ENCODE results near the gene UPK3BL1. TPM values are rescaled to one million over a fixed set of nuclear protein-coding genes. Genes with fewer than 3 reads are reported as not detected.
A peak's percentile ranks its signal among the peaks of the same experiment; 100 is the strongest.
"Not testable (repeated sequence)": the region's sequence is repeated elsewhere in the genome, so short reads cannot be mapped to it uniquely, and the experiment has no call there.

The UPK3BL1 gene
- total and polyA plus RNA-seq, 2 of the 13 experiments (the other 11 are each of a cell fraction or from before 2014, with no cell fraction given), result 6.3 to 13.8 TPM

- CTCF ChIA-PET (ENCODE audit: low intra/inter-chr PET ratio, low total read pairs); H2AFZ ChIP-seq (ENCODE audit: low read length); H3K4me3 ChIP-seq (replicated peaks in 1 of 3; ENCODE audit: insufficient read depth in 1 of 3, low read depth in 2 of 3, low read length in 3 of 3); H3K4me1 ChIP-seq (ENCODE audit: insufficient read depth, low read length); H3K36me3 ChIP-seq (replicated peaks in 1 of 2; ENCODE audit: control insufficient read depth in 1 of 2, insufficient read depth in 2 of 2, low read length in 2 of 2); FAIRE-seq; H4K20me1 ChIP-seq (ENCODE audit: insufficient read depth, low read length); H3K27ac ChIP-seq (ENCODE audit: extremely low read length, insufficient read depth, low read length); intact Hi-C loops (cut with micrococcal nuclease; ENCODE audit: unreplicated experiment); BruUV-seq (replicated peaks); H3K4me2 ChIP-seq (ENCODE audit: low read depth, low read length); H3K9me3 ChIP-seq (ENCODE audit: low read length); ATAC-seq; POLR2A ChIA-PET; H3K27me3 ChIP-seq (ENCODE audit: control insufficient read depth in 1 of 2, insufficient read depth in 2 of 2, low read length in 2 of 2); H3K9ac ChIP-seq (ENCODE audit: insufficient read depth, low read depth, low read length); H3K79me2 ChIP-seq (ENCODE audit: insufficient read depth, low read length); in situ Hi-C loops (cut with HindIII; ENCODE audit: extremely low pct_ligation_motif_present, low pct_unique_long_range_greater_than_20kb); DNase-seq (ENCODE audit: low spot score): not testable (repeated sequence)
- WGBS (ENCODE audit: low lambda C conversion rate), result 90% methylated on average over 4 of the region's 6 CpGs
Measured at GRCh38 chr7:102634299-102634698, 8.3 kb downstream of the UPK3BL1 start.

DNA sequence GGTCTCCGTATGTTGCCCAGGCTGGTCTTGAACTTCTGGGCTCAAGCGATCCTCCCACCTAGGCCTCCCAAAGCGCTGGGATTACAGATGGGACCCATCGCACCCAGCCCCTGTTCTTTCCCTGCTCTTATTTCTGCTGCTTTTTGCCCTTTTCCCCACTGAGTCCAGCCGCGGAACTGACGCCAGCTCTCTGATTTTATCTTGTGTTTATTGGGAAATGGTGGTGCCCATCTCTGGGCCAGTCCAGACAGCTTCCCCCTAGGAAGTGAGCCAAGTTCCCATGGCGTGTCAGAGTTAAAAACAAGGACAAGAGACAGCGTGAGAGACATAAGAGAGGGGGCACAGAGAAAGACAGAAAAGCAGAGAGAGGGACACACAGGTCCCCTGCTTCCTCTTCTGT, 12.0 kb downstream of the UPK3BL1 start:
- FAIRE-seq; H2AFZ ChIP-seq (ENCODE audit: low read length); in situ Hi-C loops (cut with HindIII; ENCODE audit: extremely low pct_ligation_motif_present, low pct_unique_long_range_greater_than_20kb); intact Hi-C loops (cut with micrococcal nuclease; ENCODE audit: unreplicated experiment); H3K9ac ChIP-seq (ENCODE audit: insufficient read depth, low read depth, low read length); H3K27ac ChIP-seq (ENCODE audit: extremely low read length, insufficient read depth, low read length); CTCF ChIA-PET (ENCODE audit: low intra/inter-chr PET ratio, low total read pairs); ATAC-seq; H3K9me3 ChIP-seq (ENCODE audit: low read length); H3K4me2 ChIP-seq (ENCODE audit: low read depth, low read length); BruUV-seq (replicated peaks); POLR2A ChIA-PET; H3K79me2 ChIP-seq (ENCODE audit: insufficient read depth, low read length); H3K4me3 ChIP-seq (replicated peaks in 1 of 3; ENCODE audit: insufficient read depth in 1 of 3, low read depth in 2 of 3, low read length in 3 of 3); DNase-seq (ENCODE audit: low spot score); H3K4me1 ChIP-seq (ENCODE audit: insufficient read depth, low read length); H3K27me3 ChIP-seq (ENCODE audit: control insufficient read depth in 1 of 2, insufficient read depth in 2 of 2, low read length in 2 of 2); H4K20me1 ChIP-seq (ENCODE audit: insufficient read depth, low read length); H3K36me3 ChIP-seq (replicated peaks in 1 of 2; ENCODE audit: control insufficient read depth in 1 of 2, insufficient read depth in 2 of 2, low read length in 2 of 2): not testable (repeated sequence)
- 81% methylated on average over 7 of the region's 9 CpGs for WGBS (ENCODE audit: low lambda C conversion rate)

GRCh38 chr7:102627271-102627904, 15.2 kb downstream of the UPK3BL1 start:
- H3K4me3 ChIP-seq (replicated peaks in 1 of 3; ENCODE audit: insufficient read depth in 1 of 3, low read depth in 2 of 3, low read length in 3 of 3); H3K27me3 ChIP-seq (ENCODE audit: control insufficient read depth in 1 of 2, insufficient read depth in 2 of 2, low read length in 2 of 2); H2AFZ ChIP-seq (ENCODE audit: low read length); POLR2A ChIA-PET; CTCF ChIA-PET (ENCODE audit: low intra/inter-chr PET ratio, low total read pairs); H3K36me3 ChIP-seq (replicated peaks in 1 of 2; ENCODE audit: control insufficient read depth in 1 of 2, insufficient read depth in 2 of 2, low read length in 2 of 2); FAIRE-seq; in situ Hi-C loops (cut with HindIII; ENCODE audit: extremely low pct_ligation_motif_present, low pct_unique_long_range_greater_than_20kb); H3K4me2 ChIP-seq (ENCODE audit: low read depth, low read length); intact Hi-C loops (cut with micrococcal nuclease; ENCODE audit: unreplicated experiment); DNase-seq (ENCODE audit: low spot score); H3K9me3 ChIP-seq (ENCODE audit: low read length); H3K79me2 ChIP-seq (ENCODE audit: insufficient read depth, low read length); H4K20me1 ChIP-seq (ENCODE audit: insufficient read depth, low read length); H3K4me1 ChIP-seq (ENCODE audit: insufficient read depth, low read length); H3K27ac ChIP-seq (ENCODE audit: extremely low read length, insufficient read depth, low read length); BruUV-seq (replicated peaks); H3K9ac ChIP-seq (ENCODE audit: insufficient read depth, low read depth, low read length): not testable (repeated sequence)
- WGBS (ENCODE audit: low lambda C conversion rate), result no CpG with 5 or more reads among the region's 8 CpGs
- peak; percentile 8; the same call in 2 of the 3 replicates for ATAC-seq

DNA sequence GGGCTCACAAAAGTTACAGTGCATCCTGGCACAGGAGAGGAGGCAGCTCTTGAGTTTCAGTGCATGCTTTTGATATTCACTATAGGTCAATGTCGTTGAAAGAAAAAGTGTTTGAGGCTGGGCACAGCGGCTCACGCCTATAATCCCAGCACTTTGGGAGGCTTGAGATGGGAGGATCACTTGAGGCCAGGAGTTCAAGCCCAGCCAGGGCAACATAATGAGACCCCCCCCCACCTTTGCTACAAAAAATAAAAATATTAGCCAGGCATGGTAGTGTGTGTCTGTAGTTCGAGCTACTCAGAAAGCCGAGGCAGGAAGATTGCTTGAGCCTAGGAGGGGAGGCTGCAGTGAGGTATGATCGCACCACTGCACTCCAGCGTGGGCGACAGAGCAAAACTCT, 24.5 kb downstream of the UPK3BL1 start:
- H4K20me1 ChIP-seq (ENCODE audit: insufficient read depth, low read length); BruUV-seq (replicated peaks); FAIRE-seq; intact Hi-C loops (cut with micrococcal nuclease; ENCODE audit: unreplicated experiment); H3K4me3 ChIP-seq (replicated peaks in 1 of 3; ENCODE audit: insufficient read depth in 1 of 3, low read depth in 2 of 3, low read length in 3 of 3); in situ Hi-C loops (cut with HindIII; ENCODE audit: extremely low pct_ligation_motif_present, low pct_unique_long_range_greater_than_20kb); H3K4me2 ChIP-seq (ENCODE audit: low read depth, low read length); DNase-seq (ENCODE audit: low spot score); H3K79me2 ChIP-seq (ENCODE audit: insufficient read depth, low read length); H2AFZ ChIP-seq (ENCODE audit: low read length); POLR2A ChIA-PET; H3K9me3 ChIP-seq (ENCODE audit: low read length); H3K27me3 ChIP-seq (ENCODE audit: control insufficient read depth in 1 of 2, insufficient read depth in 2 of 2, low read length in 2 of 2); CTCF ChIA-PET (ENCODE audit: low intra/inter-chr PET ratio, low total read pairs); H3K9ac ChIP-seq (ENCODE audit: insufficient read depth, low read depth, low read length); ATAC-seq; H3K27ac ChIP-seq (ENCODE audit: extremely low read length, insufficient read depth, low read length); H3K4me1 ChIP-seq (ENCODE audit: insufficient read depth, low read length); H3K36me3 ChIP-seq (replicated peaks in 1 of 2; ENCODE audit: control insufficient read depth in 1 of 2, insufficient read depth in 2 of 2, low read length in 2 of 2): not testable (repeated sequence)
- WGBS (ENCODE audit: low lambda C conversion rate), result 65% methylated on average over 3 of the region's 8 CpGs
